Tibial nerve (tissue), 4 donors: Measurements from ENCODE around the gene FAM83F. TPM values are rescaled to one million over a fixed set of nuclear protein-coding genes. Genes with fewer than 3 reads are reported as not detected.

Source experiments
- DNase-seq, 2 donors: peaks; one replicate each; pipeline ENCODE4 v3.0.0-alpha.2; 2019; ENCODE audit warnings: low spot score in 2 of 2
- H3K27ac ChIP-seq, 4 donors: fragments of 200-600 bp; sonication (generic) in 3 of 4; one replicate each; pipeline ENCODE4 v1.5.1; 2017 to 2019; ENCODE audit warnings: mild to moderate bottlenecking in 1 of 4
- H3K27me3 ChIP-seq, 2 donors: fragments of 200-600 bp; sonication (generic) in 1 of 2; one replicate each; pipeline versions ENCODE4 v1.5.1 to v1.6.0; 2017 to 2019
- H3K36me3 ChIP-seq, 3 donors: fragments of 200-600 bp; sonication (generic); one replicate each; pipeline ENCODE4 v1.5.1; 2018 to 2019
- H3K4me1 ChIP-seq, 4 donors: fragments of 200-600 bp; sonication (generic) in 3 of 4; one replicate each; pipeline ENCODE4 v1.5.1; 2017 to 2019
- H3K4me3 ChIP-seq, 4 donors: fragments of 200-600 bp; sonication (generic) in 3 of 4; one replicate each; pipeline ENCODE4 v1.5.1; 2017 to 2019; ENCODE audit warnings: mild to moderate bottlenecking in 1 of 4, moderate library complexity in 1 of 4
- H3K9me3 ChIP-seq, 4 donors: fragments of 200-600 bp; sonication (generic) in 3 of 4; one replicate each; pipeline ENCODE4 v1.5.1; 2017 to 2019
- CTCF ChIP-seq, 5 experiments: fragments of 200-600 bp in 3 of 5; fragments of 450-650 bp in 2 of 5; sonication (generic) in 3 of 5; IDR thresholded peaks; one replicate each; pipeline ENCODE4 v1.5.1; 2016 to 2019; ENCODE audit warnings: antibody characterized with exemption in 5 of 5, mild to moderate bottlenecking in 3 of 5, moderate library complexity in 2 of 5
- EP300 ChIP-seq, 2 donors: sonication (generic); formaldehyde crosslinking; IDR thresholded peaks; one replicate each; pipeline ENCODE4 v1.6.1; 2017; ENCODE audit warnings: antibody characterized with exemption in 2 of 2, mild to moderate bottlenecking in 1 of 2
- POLR2A ChIP-seq, 2 donors: fragments of 450-650 bp; IDR thresholded peaks; one replicate each; pipeline ENCODE4 v1.6.1; 2017; ENCODE audit warnings: antibody characterized with exemption in 2 of 2, mild to moderate bottlenecking in 2 of 2, moderate library complexity in 2 of 2
- WGBS, 2 donors: methylation state at CpG; one replicate each; pipeline ENCODE4 v1.1.5; 2018; 5-methylcytosine and 5-hydroxymethylcytosine counted together
- total RNA-seq, 4 donors: library from RNA; depleted of rRNA; stranded (reverse); fragments of >200 nt; gene quantifications; one replicate each; pipeline ENCODE4 v1.1.0, GENCODE V29; 2016

The FAM83F gene
- total RNA-seq, 4 donors from 2014 or later: 8.2 to 11.2 (median 9.8) TPM

GRCh38 chr22:40029189-40029890 lies 34.6 kb downstream of the FAM83F start:
- peaks cover 0 to 12% (median 0%) of the 10 kb centered on the region in 3 donors for H3K36me3 ChIP-seq
- WGBS, 2 donors: 87 to 88% methylated on average over 19 of the region's 19 CpGs
- no peaks in the 10 kb centered on the region for H3K9me3 ChIP-seq
- peaks cover 0 to 17% (median 0%) of the 10 kb centered on the region in 4 donors for H3K4me1 ChIP-seq
- no peaks in the 10 kb centered on the region for H3K27me3 ChIP-seq
- no peak overlapping the region for H3K4me3 ChIP-seq
- TF ChIP-seq POLR2A (IDR thresholded peaks at IDR 0.05) (no peak), EP300 (IDR thresholded peaks at IDR 0.05) (no peak), CTCF (IDR thresholded peaks at IDR 0.05) (no peak)
- no peak for DNase-seq
- H3K27ac ChIP-seq: no peak overlapping the region

- DNase-seq: no peak
- TF ChIP-seq EP300 (IDR thresholded peaks at IDR 0.05) (no peak), CTCF (IDR thresholded peaks at IDR 0.05) (no peak), POLR2A (IDR thresholded peaks at IDR 0.05) (no peak)
- Histone ChIP-seq H3K4me3 (no peak overlapping the region), H3K27me3 (no peaks in the 10 kb centered on the region), H3K4me1 (peaks cover 0 to 9% (median 0%) of the 10 kb centered on the region in 4 donors), H3K36me3 (peaks cover 0 to 12% (median 0%) of the 10 kb centered on the region in 3 donors), H3K27ac (no peak overlapping the region), H3K9me3 (no peaks in the 10 kb centered on the region)
- 87 to 93% methylated on average over 11 to 13 of the region's 13 CpGs for WGBS, 2 donors
These were observed 35.4 kb downstream of the FAM83F start for GRCh38 chr22:40030026-40030757.

DNA sequence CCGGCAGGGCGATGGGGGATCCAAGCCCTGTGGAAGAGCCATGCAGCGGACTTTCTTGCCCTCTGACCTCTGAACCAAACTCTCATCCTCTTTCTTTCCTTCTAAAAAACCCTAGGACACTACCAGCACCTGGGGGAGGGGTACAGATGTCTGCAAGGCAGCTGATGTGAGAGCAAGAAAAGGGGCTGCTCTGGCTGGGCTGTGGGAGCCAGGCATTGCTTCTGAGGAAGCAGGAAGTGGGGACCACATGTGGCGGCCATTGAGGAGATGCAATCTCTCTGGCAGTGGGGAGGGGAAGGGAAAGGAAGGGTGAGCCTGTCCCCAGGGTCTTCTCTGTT lies 36.0 kb downstream of the FAM83F start:
- 80 to 87% methylated on average over 4 of the region's 4 CpGs for WGBS, 2 donors
- peaks cover 0 to 12% (median 0%) of the 10 kb centered on the region in 3 donors for H3K36me3 ChIP-seq
- DNase-seq: no peak
- no peaks in the 10 kb centered on the region for H3K27me3 ChIP-seq
- no peak overlapping the region for H3K27ac ChIP-seq
- peaks cover 0 to 8% (median 0%) of the 10 kb centered on the region in 4 donors for H3K4me1 ChIP-seq
- no peak overlapping the region for H3K4me3 ChIP-seq
- no peaks in the 10 kb centered on the region for H3K9me3 ChIP-seq
- TF ChIP-seq POLR2A (IDR thresholded peaks at IDR 0.05): no peak
- no peak for TF ChIP-seq EP300 (IDR thresholded peaks at IDR 0.05)
- TF ChIP-seq CTCF (IDR thresholded peaks at IDR 0.05): no peak

DNA sequence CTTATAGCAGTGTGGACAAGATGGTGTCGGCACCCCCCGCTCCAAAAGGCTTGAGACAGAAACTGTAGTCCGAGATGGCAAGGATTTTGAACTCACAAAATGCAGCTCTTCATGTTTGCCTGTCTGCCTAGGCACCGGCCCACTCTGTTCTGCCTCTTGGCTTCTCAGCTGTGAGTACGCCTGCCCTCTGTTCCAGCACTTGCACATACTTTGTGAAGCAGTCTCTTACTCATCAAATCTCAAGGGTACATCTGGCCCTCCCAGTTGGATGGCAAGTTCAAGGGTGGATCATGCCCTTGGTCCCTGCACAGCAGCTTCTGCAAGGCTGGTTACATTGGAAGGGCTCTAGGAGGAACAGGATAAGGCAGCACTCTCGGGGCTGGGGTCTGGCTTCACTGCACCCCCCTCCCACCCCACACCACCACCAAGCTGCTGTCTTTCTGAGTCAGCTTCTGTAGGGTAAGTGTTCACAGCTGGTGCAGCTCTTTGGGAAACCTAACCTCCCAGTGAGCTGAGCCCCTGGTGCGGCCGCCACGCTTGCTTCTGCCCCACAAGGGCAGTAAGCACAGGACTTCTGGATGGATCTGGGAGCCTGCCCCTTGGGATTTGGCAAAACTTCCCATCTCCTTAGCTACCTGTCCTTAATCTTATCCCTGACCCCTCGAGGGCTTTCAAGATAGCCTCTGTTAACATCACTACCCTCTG lies 37.2 kb downstream of the FAM83F start:
- H3K27me3 ChIP-seq: no peaks in the 10 kb centered on the region
- no peaks in the 10 kb centered on the region for H3K9me3 ChIP-seq
- TF ChIP-seq POLR2A (IDR thresholded peaks at IDR 0.05) (no peak), EP300 (IDR thresholded peaks at IDR 0.05) (no peak), CTCF (IDR thresholded peaks at IDR 0.05) (no peak)
- H3K4me3 ChIP-seq: no peak overlapping the region
- DNase-seq: no peak
- no peak overlapping the region for H3K27ac ChIP-seq
- peaks cover 0 to 8% (median 0%) of the 10 kb centered on the region in 4 donors for H3K4me1 ChIP-seq
- peaks cover 0 to 12% (median 0%) of the 10 kb centered on the region in 3 donors for H3K36me3 ChIP-seq
- WGBS, 2 donors: 86 to 94% methylated on average over 10 of the region's 10 CpGs
